ENCODE data around the gene DENND5B. TPM values are rescaled to one million over a fixed set of nuclear protein-coding genes. Genes with fewer than 3 reads are reported as not detected.
"Not testable (repeated sequence)": the region's sequence is repeated elsewhere in the genome, so short reads cannot be mapped to it uniquely, and the experiment has no call there.

The DENND5B gene
- total and polyA plus RNA-seq, 7 donors: 4.8 to 24.3 (median 13.6) TPM

DNA sequence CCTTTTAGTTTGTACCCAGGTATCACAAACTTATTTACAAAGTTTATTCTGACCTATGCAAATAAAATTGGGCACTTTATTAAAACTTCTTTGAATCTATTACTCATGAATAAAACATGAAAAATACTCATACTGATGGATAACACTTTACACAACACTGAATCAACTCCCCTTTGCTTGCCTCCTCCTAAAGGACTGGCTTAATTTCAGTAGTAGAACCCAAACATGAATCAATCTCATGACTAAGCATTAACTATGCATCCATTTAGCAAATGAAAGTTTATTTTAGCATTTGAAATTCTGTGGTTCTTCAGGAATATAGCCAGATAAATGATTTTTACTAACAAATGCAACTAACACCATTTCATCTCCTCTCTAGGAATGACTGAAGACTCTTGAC is 32.4 kb downstream of the DENND5B start:
- Histone ChIP-seq H3K27me3 (ENCODE audit: insufficient read depth in 3 of 3, low read length in 2 of 3) (no peaks in the 10 kb centered on the region), H3K4me3 (no peak overlapping the region), H3K36me3 (ENCODE audit: insufficient read depth in 1 of 2, low read depth in 1 of 2) (no peaks in the 10 kb centered on the region), H3K27ac (no peak overlapping the region), H3K4me1 (no peaks in the 10 kb centered on the region), H3K9me3 (no peaks in the 10 kb centered on the region)
- intact Hi-C loops (cut with DNase I): no loop called here
- no peak for TF ChIP-seq CTCF (IDR thresholded peaks at IDR 0.05)
- no peak for DNase-seq
- no peak for ATAC-seq

- no peak for ATAC-seq
- no peak for DNase-seq
- no peaks in the 10 kb centered on the region for H3K36me3 ChIP-seq (ENCODE audit: insufficient read depth in 1 of 2, low read depth in 1 of 2)
- 96 to 99% (median 98%) methylated on average over 5 of the region's 5 CpGs for WGBS, 3 donors
- H3K4me3 ChIP-seq: no peak overlapping the region
- H3K4me1 ChIP-seq: no peaks in the 10 kb centered on the region
- no peaks in the 10 kb centered on the region for H3K9me3 ChIP-seq
- H3K27me3 ChIP-seq (ENCODE audit: insufficient read depth in 3 of 3, low read length in 2 of 3): no peaks in the 10 kb centered on the region
- no peak overlapping the region for H3K27ac ChIP-seq
- TF ChIP-seq CTCF (IDR thresholded peaks at IDR 0.05): no peak
- intact Hi-C loops (cut with DNase I): no loop called here
These were observed 33.2 kb downstream of the DENND5B start for GRCh38 chr12:31557707-31558106.

DNA sequence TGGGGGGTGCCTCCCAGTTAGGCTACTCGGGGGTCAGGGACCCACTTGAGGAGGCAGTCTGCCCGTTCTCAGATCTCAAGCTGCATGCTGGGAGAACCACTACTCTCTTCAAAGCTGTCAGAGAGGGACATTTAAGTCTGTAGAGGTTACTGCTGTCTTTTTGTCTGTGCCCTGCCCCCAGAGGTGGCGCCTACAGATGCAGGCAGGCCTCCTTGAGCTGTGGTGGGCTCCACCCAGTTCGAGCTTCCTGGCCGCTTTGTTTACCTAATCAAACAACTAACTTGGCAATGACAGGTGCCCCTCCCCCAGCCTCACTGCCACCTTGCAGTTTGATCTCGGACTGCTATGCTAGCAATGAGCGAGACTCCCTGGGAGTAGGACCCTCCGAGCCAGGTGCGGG is 35.5 kb downstream of the DENND5B start:
- H3K4me1 ChIP-seq; intact Hi-C loops (cut with DNase I); H3K27me3 ChIP-seq (ENCODE audit: insufficient read depth in 3 of 3, low read length in 2 of 3); H3K27ac ChIP-seq; H3K36me3 ChIP-seq (ENCODE audit: insufficient read depth in 1 of 2, low read depth in 1 of 2); H3K9me3 ChIP-seq; DNase-seq; ATAC-seq; H3K4me3 ChIP-seq: not testable (repeated sequence)
- WGBS, 3 donors: 89 to 97% (median 92%) methylated on average over 7 to 8 of the region's 9 CpGs

DNA sequence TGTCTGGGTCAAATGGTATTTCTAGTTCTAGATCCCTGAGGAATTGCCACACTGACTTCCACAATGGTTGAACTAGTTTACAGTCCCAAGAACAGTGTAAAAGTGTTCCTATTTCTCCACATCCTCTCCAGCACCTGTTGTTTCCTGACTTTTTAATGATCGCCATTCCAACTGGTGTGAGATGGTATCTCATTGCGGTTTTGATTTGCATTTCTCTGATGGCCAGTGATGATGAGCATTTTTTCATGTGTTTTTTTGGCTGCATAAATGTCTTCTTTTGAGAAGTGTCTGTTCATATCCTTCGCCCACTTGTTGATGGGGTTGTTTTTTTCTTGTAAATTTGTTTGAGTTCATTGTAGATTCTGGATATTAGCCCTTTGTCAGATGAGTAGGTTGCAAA is 40.3 kb downstream of the DENND5B start:
- H3K4me1 ChIP-seq; ATAC-seq; H3K27ac ChIP-seq; intact Hi-C loops (cut with DNase I); DNase-seq; H3K27me3 ChIP-seq (ENCODE audit: insufficient read depth in 3 of 3, low read length in 2 of 3); H3K36me3 ChIP-seq (ENCODE audit: insufficient read depth in 1 of 2, low read depth in 1 of 2); H3K4me3 ChIP-seq; H3K9me3 ChIP-seq: not testable (repeated sequence)
- 80 to 94% (median 90%) methylated on average over 1 to 3 of the region's 3 CpGs for WGBS, 3 donors

DNA sequence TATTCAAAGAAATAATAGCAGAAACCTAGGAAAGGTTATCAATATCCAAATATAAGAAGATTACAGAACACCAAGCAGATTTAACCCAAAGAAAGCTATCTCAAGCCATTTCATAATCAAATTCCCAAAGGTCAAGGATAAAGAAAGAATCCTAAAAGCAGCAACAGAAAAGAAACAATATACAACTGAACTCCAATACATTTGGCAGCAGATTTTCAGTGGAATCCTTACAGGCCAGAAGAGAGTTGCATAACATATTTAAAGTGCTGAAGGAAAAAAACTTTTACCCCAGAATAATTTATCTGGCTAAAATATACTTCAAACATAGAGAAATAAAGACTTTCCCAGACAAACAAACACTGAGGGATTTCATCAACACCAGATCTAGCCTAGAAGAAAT is 54.3 kb downstream of the DENND5B start:
- Histone ChIP-seq H3K4me3 (no peak overlapping the region), H3K27me3 (ENCODE audit: insufficient read depth in 3 of 3, low read length in 2 of 3) (no peaks in the 10 kb centered on the region), H3K27ac (no peak overlapping the region), H3K36me3 (ENCODE audit: insufficient read depth in 1 of 2, low read depth in 1 of 2) (no peaks in the 10 kb centered on the region), H3K4me1 (peaks cover 11% of the 10 kb centered on the region), H3K9me3 (peaks cover 12% of the 10 kb centered on the region)
- ATAC-seq: no peak
- intact Hi-C loops (cut with DNase I): no loop called here
- no peak for TF ChIP-seq CTCF (IDR thresholded peaks at IDR 0.05)
- no peak for DNase-seq

DNA sequence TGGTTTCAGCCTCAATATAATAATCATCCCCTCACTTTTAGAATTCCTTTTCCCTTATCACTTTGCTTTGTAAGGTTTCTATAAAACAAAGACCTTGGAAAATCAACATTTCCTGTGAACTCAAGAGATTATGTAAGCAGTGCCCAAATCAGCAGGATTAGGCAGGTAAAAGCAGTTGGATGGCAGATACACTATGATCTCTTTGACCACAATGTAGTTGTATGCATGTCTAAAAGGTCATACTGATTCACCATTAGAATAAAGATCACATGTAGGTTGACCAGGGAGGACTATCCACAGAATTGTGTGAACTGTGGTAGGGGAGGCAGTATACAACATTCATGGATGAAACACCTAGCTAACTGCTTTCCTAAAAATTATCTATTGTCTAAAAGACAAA is 57.5 kb downstream of the DENND5B start:
- Histone ChIP-seq H3K36me3 (ENCODE audit: insufficient read depth in 1 of 2, low read depth in 1 of 2) (no peaks in the 10 kb centered on the region), H3K27ac (no peak overlapping the region), H3K4me3 (no peak overlapping the region), H3K27me3 (ENCODE audit: insufficient read depth in 3 of 3, low read length in 2 of 3) (no peaks in the 10 kb centered on the region), H3K9me3 (no peaks in the 10 kb centered on the region), H3K4me1 (peaks cover 19% of the 10 kb centered on the region)
- no peak for ATAC-seq
- intact Hi-C loops (cut with DNase I): no loop called here
- no peak for TF ChIP-seq CTCF (IDR thresholded peaks at IDR 0.05)
- no peak for DNase-seq
